HEK293T (cell line): ENCODE results near the gene LYSMD1.
A peak's percentile ranks its signal among the peaks of the same experiment; 100 is the strongest.
"Not testable (repeated sequence)": the region's sequence is repeated elsewhere in the genome, so short reads cannot be mapped to it uniquely, and the experiment has no call there.

Experiments used
- CTCF ChIA-PET: fragments of 350-600 bp; formaldehyde crosslinking; extraction: SDS; loops from one replicate; lab custom pipeline; 2021; ENCODE audit warnings: antibody characterized with exemption, inconsistent platforms; lab: Yijun Ruan, JAX
- POLR2A ChIA-PET: fragments of 350-600 bp; formaldehyde crosslinking; extraction: SDS; loops from one replicate; lab custom pipeline; 2020; ENCODE audit warnings: antibody characterized with exemption, inconsistent platforms; lab: Yijun Ruan, JAX
- DNase-seq: peaks from one replicate; pipeline ENCODE4 v3.0.0; 2012; ENCODE audit warnings: mixed read lengths; ENCODE audit errors: extremely low spot score
- ARNT ChIP-seq: fragments of 450-650 bp; IDR thresholded peaks from 2 replicates; pipeline ENCODE4 v1.6.1; 2017; ENCODE audit warnings: mild to moderate bottlenecking
- BHLHE40 ChIP-seq: fragments of 450-650 bp; IDR thresholded peaks from 2 replicates; pipeline ENCODE4 v1.6.1; 2016; ENCODE audit warnings: mild to moderate bottlenecking, moderate library complexity, borderline replicate concordance
- CTBP1 ChIP-seq: fragments of 450-650 bp; IDR thresholded peaks from 2 replicates; pipeline ENCODE4 v1.6.1; 2016; ENCODE audit warnings: borderline replicate concordance
- ELF4 ChIP-seq: fragments of 450-650 bp; IDR thresholded peaks from 2 replicates; pipeline ENCODE4 v1.6.1; 2017; ENCODE audit warnings: antibody characterized with exemption
- FOXA1 ChIP-seq: fragments of 450-650 bp; IDR thresholded peaks from 2 replicates; pipeline ENCODE4 v1.6.1; 2016; ENCODE audit warnings: mild to moderate bottlenecking
- FOXK2 ChIP-seq: fragments of 450-650 bp; IDR thresholded peaks from 2 replicates; pipeline ENCODE4 v1.6.1; 2016; ENCODE audit warnings: mild to moderate bottlenecking
- FOXM1 ChIP-seq: fragments of 450-650 bp; IDR thresholded peaks from 2 replicates; pipeline ENCODE4 v1.6.1; 2017; ENCODE audit warnings: mild to moderate bottlenecking, borderline replicate concordance
- HDGF ChIP-seq: fragments of 450-650 bp; IDR thresholded peaks from 2 replicates; pipeline ENCODE4 v1.6.1; 2017; ENCODE audit warnings: antibody characterized with exemption, borderline replicate concordance
- L3MBTL2 ChIP-seq: fragments of 450-650 bp; conservative IDR thresholded peaks from 2 replicates; pipeline ENCODE4 v1.6.1; 2016; ENCODE audit warnings: mild to moderate bottlenecking
- LEF1 ChIP-seq: fragments of 450-650 bp; IDR thresholded peaks from 2 replicates; pipeline ENCODE4 v1.6.1; 2017; ENCODE audit warnings: mild to moderate bottlenecking, borderline replicate concordance
- NFRKB ChIP-seq: fragments of 450-650 bp; IDR thresholded peaks from 2 replicates; pipeline ENCODE4 v1.6.1; 2016; ENCODE audit warnings: mild to moderate bottlenecking, moderate library complexity
- PKNOX1 ChIP-seq: fragments of 450-650 bp; IDR thresholded peaks from 2 replicates; pipeline ENCODE4 v1.6.1; 2016
- SP1 ChIP-seq: fragments of 450-650 bp; IDR thresholded peaks from 2 replicates; pipeline ENCODE4 v1.6.1; 2017
- SUZ12 ChIP-seq: fragments of 450-650 bp; IDR thresholded peaks from 2 replicates; pipeline ENCODE4 v1.6.1; 2016; ENCODE audit warnings: mild to moderate bottlenecking
- TARDBP ChIP-seq: fragments of 450-650 bp; IDR thresholded peaks from 2 replicates; pipeline ENCODE4 v1.6.1; 2016
- ZNF384 ChIP-seq: fragments of 450-650 bp; IDR thresholded peaks from 2 replicates; pipeline ENCODE4 v1.6.1; 2016

Gene LYSMD1

GRCh38 chr1:151189637-151190445 is 24.1 kb upstream of the LYSMD1 start, which contains the start of gene VPS72:
Gene VPS72, minus strand, starts transcription at chr1:151190197. Its CDS starts 76 bp downstream, at chr1:151190121.
- no peak for TF ChIP-seq FOXM1
- TF ChIP-seq L3MBTL2 = peak; percentile 56
- peak; percentile 91 for TF ChIP-seq ELF4
- no peak for TF ChIP-seq LEF1
- peak; percentile 53; the same call in 1 of the 2 replicates for TF ChIP-seq CTBP1
- POLR2A ChIA-PET = interaction anchor here (0.5 to 2.3 kb wide), 46 partner anchors 9 to 573 kb away, joined by 3 to 40 read pairs (median 4); partner anchors contain the start of genes LYSMD1, MINDY1, MRPL9 and PIP5K1A
- CTCF ChIA-PET = interaction anchor here (0.6 to 1.0 kb wide), 2 partner anchors 90 to 96 kb away, joined by 3 to 4 read pairs; no protein-coding TSS in a partner anchor
- peak; percentile 93 for DNase-seq

GRCh38 chr1:151188667-151189066 is 23.0 kb upstream of the LYSMD1 start:
- CTCF ChIA-PET, DNase-seq: not testable (repeated sequence)
- POLR2A ChIA-PET = interaction anchor here (0.8 to 2.3 kb wide), 4 partner anchors 11 to 93 kb away, joined by 3 to 14 read pairs (median 3); partner anchors contain the start of gene ZNF687

- no peak for DNase-seq
- POLR2A ChIA-PET = interaction anchor here (1.3 kb wide), 1 partner anchor 16 kb away, joined by 3 read pairs; no protein-coding TSS in a partner anchor
- TF ChIP-seq NFRKB (no peak), HDGF (no peak), ELF4 (no peak), LEF1 (no peak), PKNOX1 (no peak), BHLHE40 (no peak)
- CTCF ChIA-PET = no interaction called here
Measured at GRCh38 chr1:151187205-151187604, 21.5 kb upstream of the LYSMD1 start.

GRCh38 chr1:151184211-151184610 is 18.5 kb upstream of the LYSMD1 start:
- no peak for TF ChIP-seq SUZ12
- TF ChIP-seq CTBP1 = no peak
- TF ChIP-seq ARNT = no peak
- TF ChIP-seq ZNF384 = no peak
- no peak for TF ChIP-seq FOXK2
- TF ChIP-seq PKNOX1 = no peak
- TF ChIP-seq FOXM1 = no peak
- no peak for TF ChIP-seq FOXA1
- TF ChIP-seq TARDBP = no peak
- no peak for TF ChIP-seq ELF4
- CTCF ChIA-PET = no interaction called here
- no peak for DNase-seq
- POLR2A ChIA-PET = no interaction called here

GRCh38 chr1:151176514-151177045 is 10.9 kb upstream of the LYSMD1 start:
- DNase-seq = no peak
- TF ChIP-seq FOXM1 = no peak
- POLR2A ChIA-PET = interaction anchor here (1.5 to 6.1 kb wide), 2 partner anchors 10 to 13 kb away, joined by 3 to 40 read pairs; partner anchors contain the start of genes LYSMD1, SCNM1 and VPS72
- CTCF ChIA-PET = interaction anchor here (0.6 to 1.3 kb wide), 6 partner anchors 11 to 369 kb away, joined by 3 to 5 read pairs (median 3); partner anchors contain the start of genes CTSK, LYSMD1 and SCNM1

GRCh38 chr1:151175863-151176262 is 10.2 kb upstream of the LYSMD1 start, which contains the start of gene TMOD4:
Gene TMOD4, minus strand, starts transcription at chr1:151175981. Its CDS starts 1,106 bp downstream, at chr1:151174875.
- peak; percentile 72 for DNase-seq
- ChIA-PET POLR2A (interaction anchor here (0.9 to 6.1 kb wide), 3 partner anchors 10 to 14 kb away, joined by 4 to 40 read pairs (median 4); partner anchors contain the start of genes LYSMD1, SCNM1 and VPS72), CTCF (interaction anchor here (0.6 to 1.3 kb wide), 4 partner anchors 9 to 268 kb away, joined by 3 to 5 read pairs (median 4); no protein-coding TSS in a partner anchor)
- TF ChIP-seq FOXK2 (no peak), SP1 (no peak), CTBP1 (no peak), HDGF (no peak), PKNOX1 (no peak), ELF4 (no peak), BHLHE40 (no peak), FOXM1 (no peak), L3MBTL2 (no peak), FOXA1 (no peak), LEF1 (no peak), TARDBP (no peak), NFRKB (no peak), SUZ12 (no peak), ZNF384 (no peak)
